Lower lobe of right lung (tissue), 2 donors: ENCODE results near the gene UBE2R2. TPM values are rescaled to one million over a fixed set of nuclear protein-coding genes. Genes with fewer than 3 reads are reported as not detected.

ENCODE experiments used
- ATAC-seq, 2 donors: fragments of 200-7000 bp; cut with Tn5 transposase; one replicate each; pipeline ENCODE4 v1.9.1; 2020 to 2022; ENCODE audit warnings: mild to moderate bottlenecking in 2 of 2, moderate library complexity in 2 of 2
- DNase-seq: peaks from one replicate; pipeline ENCODE4 v3.0.0-alpha.2; 2020
- H3K27ac ChIP-seq: fragments of 200-600 bp; one replicate; pipeline ENCODE4 v1.8.0; 2022
- H3K27me3 ChIP-seq: fragments of 200-600 bp; one replicate; pipeline ENCODE4 v1.8.0; 2022; ENCODE audit warnings: low read depth
- H3K36me3 ChIP-seq: fragments of 200-600 bp; one replicate; pipeline ENCODE4 v1.8.0; 2022; ENCODE audit warnings: mild to moderate bottlenecking
- H3K4me1 ChIP-seq: fragments of 200-600 bp; one replicate; pipeline ENCODE4 v1.8.0; 2022
- H3K4me3 ChIP-seq: fragments of 200-600 bp; one replicate; pipeline ENCODE4 v1.8.0; 2022; ENCODE audit warnings: mild to moderate bottlenecking
- H3K9me3 ChIP-seq: fragments of 200-600 bp; one replicate; pipeline ENCODE4 v1.8.0; 2022
- intact Hi-C: fragments of 100-400 bp; cut with DNase I; formaldehyde crosslinking; loops from one replicate; pipeline ENCODE4 v1.11.0; 2022
- total RNA-seq: library from RNA; stranded (reverse); fragmentation: NEBNext Ultra II Directional; extraction: Animal tissue kit (Norgen Biotek cat#: 25700); gene quantifications from one replicate; pipeline ENCODE4 v1.2.1, GENCODE V29; 2021
- TF ChIP-seq, protein P1 (sequence below): fragments of 200-600 bp; IDR thresholded peaks from one replicate; pipeline ENCODE4 v1.8.0; 2022; ENCODE audit warnings: antibody characterized with exemption, mild to moderate bottlenecking
- donor health status: DM: no; HTN: yes; CAD: no; lungs with severe emphysema.

The UBE2R2 gene
- total RNA-seq, 1 donor from 2014 or later = 39.8 TPM

DNA sequence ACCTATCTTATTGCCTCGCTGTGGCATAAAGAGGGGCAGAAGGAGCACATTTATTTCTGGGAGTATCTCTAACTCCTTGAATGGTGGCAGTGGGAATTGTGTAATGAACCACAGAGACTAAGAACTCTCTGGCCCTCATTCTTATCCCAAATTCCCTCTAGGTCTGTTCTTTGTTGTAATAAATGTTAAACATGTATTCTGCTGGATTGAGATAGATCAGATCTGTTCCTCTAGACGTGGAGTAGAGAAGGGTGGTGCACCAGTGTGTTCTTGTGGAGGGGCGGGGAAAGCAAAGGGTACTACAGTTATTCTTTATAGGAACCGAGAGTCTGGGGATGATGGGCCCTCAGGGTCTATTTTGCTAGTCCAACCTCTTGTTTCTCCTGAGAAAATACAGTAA lies 90.4 kb downstream of the UBE2R2 start:
- intact Hi-C loops = no loop called here
- Histone ChIP-seq H3K4me1 (no peaks in the 10 kb centered on the region), H3K36me3 (peaks cover 11% of the 10 kb centered on the region), H3K9me3 (no peaks in the 10 kb centered on the region), H3K27me3 (no peaks in the 10 kb centered on the region), H3K4me3 (no peak overlapping the region), H3K27ac (no peak overlapping the region)
- ATAC-seq (no peak), DNase-seq (no peak)
- TF ChIP-seq, protein P1, sequence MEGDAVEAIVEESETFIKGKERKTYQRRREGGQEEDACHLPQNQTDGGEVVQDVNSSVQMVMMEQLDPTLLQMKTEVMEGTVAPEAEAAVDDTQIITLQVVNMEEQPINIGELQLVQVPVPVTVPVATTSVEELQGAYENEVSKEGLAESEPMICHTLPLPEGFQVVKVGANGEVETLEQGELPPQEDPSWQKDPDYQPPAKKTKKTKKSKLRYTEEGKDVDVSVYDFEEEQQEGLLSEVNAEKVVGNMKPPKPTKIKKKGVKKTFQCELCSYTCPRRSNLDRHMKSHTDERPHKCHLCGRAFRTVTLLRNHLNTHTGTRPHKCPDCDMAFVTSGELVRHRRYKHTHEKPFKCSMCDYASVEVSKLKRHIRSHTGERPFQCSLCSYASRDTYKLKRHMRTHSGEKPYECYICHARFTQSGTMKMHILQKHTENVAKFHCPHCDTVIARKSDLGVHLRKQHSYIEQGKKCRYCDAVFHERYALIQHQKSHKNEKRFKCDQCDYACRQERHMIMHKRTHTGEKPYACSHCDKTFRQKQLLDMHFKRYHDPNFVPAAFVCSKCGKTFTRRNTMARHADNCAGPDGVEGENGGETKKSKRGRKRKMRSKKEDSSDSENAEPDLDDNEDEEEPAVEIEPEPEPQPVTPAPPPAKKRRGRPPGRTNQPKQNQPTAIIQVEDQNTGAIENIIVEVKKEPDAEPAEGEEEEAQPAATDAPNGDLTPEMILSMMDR = no peak

DNA sequence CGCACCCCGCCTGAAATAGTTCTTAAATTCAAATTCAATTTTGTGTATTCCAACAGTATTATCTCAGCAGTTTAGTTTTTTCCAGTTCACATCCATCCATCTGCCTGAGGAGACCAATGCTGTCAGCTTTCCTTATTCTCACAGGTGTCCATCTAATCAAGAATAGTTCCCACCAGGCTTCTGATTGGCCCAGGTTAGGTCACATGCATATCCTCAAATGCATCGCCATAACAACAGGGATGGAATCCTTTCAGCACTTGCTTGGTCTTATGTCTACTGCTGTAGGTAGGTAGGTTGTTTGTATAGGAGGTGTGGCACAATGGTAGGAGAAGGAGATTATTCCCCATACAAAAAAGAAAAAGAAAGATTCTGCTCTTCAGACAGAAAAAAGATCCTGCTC lies 91.2 kb downstream of the UBE2R2 start:
- no peak for DNase-seq
- no peaks in the 10 kb centered on the region for H3K4me1 ChIP-seq
- H3K4me3 ChIP-seq = no peak overlapping the region
- H3K36me3 ChIP-seq = peaks cover 14% of the 10 kb centered on the region
- no peak for ATAC-seq
- TF ChIP-seq, protein P1 = no peak
- intact Hi-C loops = no loop called here
- H3K9me3 ChIP-seq = no peaks in the 10 kb centered on the region
- H3K27ac ChIP-seq = no peak overlapping the region
- no peaks in the 10 kb centered on the region for H3K27me3 ChIP-seq

DNA sequence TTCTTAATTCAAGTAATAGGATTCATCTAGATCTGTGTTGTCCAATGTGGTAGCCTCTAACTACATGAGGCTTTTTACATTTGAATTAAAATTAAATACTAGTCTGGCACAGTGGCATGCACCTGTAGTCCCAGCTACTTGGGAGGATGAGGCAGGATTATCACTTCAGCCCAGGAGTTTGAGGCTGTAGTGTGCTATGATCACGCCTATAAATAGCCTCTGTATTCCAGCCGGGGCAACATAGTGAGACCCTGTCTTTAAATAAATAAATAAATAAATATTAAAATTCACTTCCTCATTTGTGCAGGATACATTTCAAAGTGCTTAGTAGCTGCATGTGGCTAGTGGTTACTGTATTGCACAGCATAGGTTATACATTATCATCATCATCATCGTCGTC lies 91.8 kb downstream of the UBE2R2 start:
- intact Hi-C loops = no loop called here
- no peak overlapping the region for H3K27ac ChIP-seq
- no peak overlapping the region for H3K4me3 ChIP-seq
- no peak for ATAC-seq
- H3K27me3 ChIP-seq = no peaks in the 10 kb centered on the region
- DNase-seq = no peak
- H3K4me1 ChIP-seq = no peaks in the 10 kb centered on the region
- no peaks in the 10 kb centered on the region for H3K9me3 ChIP-seq
- TF ChIP-seq, protein P1 = no peak
- H3K36me3 ChIP-seq = peaks cover 17% of the 10 kb centered on the region

DNA sequence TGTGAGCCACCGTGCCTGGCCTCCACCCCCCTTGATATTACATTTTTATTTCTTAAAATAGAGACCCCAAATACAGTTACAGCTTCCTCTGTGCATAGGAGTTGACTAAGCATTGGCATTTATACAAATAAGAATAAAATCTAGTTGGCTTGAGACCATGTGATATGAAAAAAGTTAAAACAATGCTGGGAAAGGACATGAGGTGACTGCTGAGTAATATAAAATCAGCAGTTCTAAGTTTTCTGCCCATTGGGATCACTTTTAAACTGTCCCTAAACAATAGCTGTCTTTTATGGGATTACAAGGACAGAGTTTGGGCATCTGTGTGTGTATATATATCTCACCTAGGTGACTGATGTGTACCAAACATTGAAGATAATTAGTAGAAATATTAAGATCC lies 96.6 kb downstream of the UBE2R2 start:
- H3K27ac ChIP-seq = no peak overlapping the region
- TF ChIP-seq, protein P1 = no peak
- H3K4me3 ChIP-seq = no peak overlapping the region
- peaks cover 64% of the 10 kb centered on the region for H3K36me3 ChIP-seq
- no peaks in the 10 kb centered on the region for H3K9me3 ChIP-seq
- H3K27me3 ChIP-seq = no peaks in the 10 kb centered on the region
- ATAC-seq = no peak
- no peak for DNase-seq
- H3K4me1 ChIP-seq = no peaks in the 10 kb centered on the region
- intact Hi-C loops = no loop called here

DNA sequence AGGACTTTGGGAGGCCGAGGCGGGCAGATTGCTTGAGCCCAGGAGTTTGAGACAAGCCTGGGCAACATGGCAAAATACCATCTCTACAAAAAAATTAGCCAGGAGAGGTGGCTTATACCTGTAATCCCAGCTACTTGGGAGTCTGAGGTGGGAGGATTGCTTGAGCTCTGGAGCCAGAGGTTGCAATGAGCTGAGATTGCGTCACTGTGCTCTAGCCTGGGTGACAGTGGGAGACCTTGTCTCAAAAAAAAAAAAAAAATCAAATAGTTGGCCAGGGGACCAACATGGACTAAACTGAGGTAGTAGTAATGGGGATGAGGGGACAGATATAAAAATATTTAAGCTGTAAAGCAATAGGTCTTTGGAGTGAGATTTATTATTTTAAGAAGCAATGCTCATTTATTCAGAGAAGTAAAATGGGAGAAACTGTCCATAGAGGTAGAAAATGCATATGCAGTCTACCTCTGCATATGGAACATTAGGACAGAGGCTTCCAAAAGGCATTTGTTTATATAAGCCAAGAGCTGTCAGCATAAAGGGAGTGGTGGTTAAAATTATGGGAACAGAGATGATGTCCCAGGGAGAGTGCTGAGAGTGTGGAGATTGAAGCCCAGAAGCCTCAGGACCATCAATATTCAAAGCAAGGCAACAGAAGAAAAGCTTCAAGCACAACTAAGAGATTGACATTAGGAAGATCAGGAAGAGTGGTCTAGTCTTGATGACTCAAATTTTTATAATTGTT lies 98.1 kb downstream of the UBE2R2 start:
- intact Hi-C loops = no loop called here
- ATAC-seq (no peak), DNase-seq (no peak)
- Histone ChIP-seq H3K9me3 (no peaks in the 10 kb centered on the region), H3K4me3 (no peak overlapping the region), H3K27me3 (no peaks in the 10 kb centered on the region), H3K27ac (no peak overlapping the region), H3K4me1 (no peaks in the 10 kb centered on the region), H3K36me3 (peaks cover 79% of the 10 kb centered on the region)
- TF ChIP-seq, protein P1 = no peak
